GM12878 (cell line): ENCODE data around the gene SLCO4A1. TPM values are rescaled to one million over a fixed set of nuclear protein-coding genes. Genes with fewer than 3 reads are reported as not detected.
A peak's percentile ranks its signal among the peaks of the same experiment; 100 is the strongest.

Experiments
- ATAC-seq: fragments of 200-7000 bp; cut with Tn5 transposase; 3 replicates; pipeline ENCODE4 v1.9.1; 2020; ENCODE audit warnings: mild to moderate bottlenecking, moderate library complexity
- BruUV-seq: library from RNA; stranded (reverse); fragments of 400-500 nt; replicated peaks from 2 replicates; lab custom pipeline; 2021; lab: Mats Ljungman, UMichigan
- CTCF ChIA-PET: fragments of 300-600 bp; sonication (Branson Sonifier 250); formaldehyde crosslinking; extraction: SDS; loops from one replicate; lab custom pipeline; 2021; ENCODE audit warnings: inconsistent platforms; lab: Yijun Ruan, JAX
- POLR2A ChIA-PET: fragments of 350-600 bp; formaldehyde crosslinking; extraction: SDS; loops from one replicate; lab custom pipeline; 2021; ENCODE audit warnings: inconsistent platforms; lab: Charles Lee
- RAD21 ChIA-PET: fragments of 300-600 bp; sonication (Branson Sonifier 250); formaldehyde crosslinking; loops from one replicate; lab custom pipeline; 2023; ENCODE audit warnings: antibody characterized with exemption; ENCODE audit not compliant: unreplicated experiment; lab: Charles Lee
- SMC1A ChIA-PET: fragments of 300-600 bp; sonication (Branson Sonifier 250); formaldehyde crosslinking; loops from one replicate; lab custom pipeline; 2023; ENCODE audit not compliant: unreplicated experiment, uncharacterized antibody; lab: Charles Lee
- DNase-seq: peaks from one replicate; pipeline ENCODE4 v3.0.0-alpha.2; 2011; ENCODE audit warnings: low read depth, low spot score
- FAIRE-seq: peaks from 3 replicates; lab custom pipeline; 2011; peaks lifted over from hg19 to GRCh38; lab: Jason Lieb, UNC
- H2AFZ ChIP-seq: 2 replicates; pipeline ENCODE4 v1.6.0; 2011; ENCODE audit warnings: low read depth, low read length, control low read depth; ENCODE audit not compliant: control insufficient read depth
- H3K27ac ChIP-seq: 2 replicates; pipeline ENCODE4 v1.5.1; 2011; ENCODE audit warnings: control low read depth; ENCODE audit not compliant: control insufficient read depth, insufficient read depth
- H3K27me3 ChIP-seq, 2 experiments: replicated peaks in 1 of 2; 2 replicates each; pipeline versions ENCODE4 v1.6.0 to v1.6.1; 2011; ENCODE audit warnings: low read length in 1 of 2; ENCODE audit not compliant: control insufficient read depth in 2 of 2, insufficient read depth in 2 of 2
- H3K36me3 ChIP-seq, 2 experiments: 2 replicates each; pipeline ENCODE4 v1.5.1; 2011; ENCODE audit warnings: low read length in 1 of 2; ENCODE audit not compliant: control insufficient read depth in 2 of 2, insufficient read depth in 2 of 2
- H3K4me1 ChIP-seq: 2 replicates; pipeline ENCODE4 v1.6.1; 2011; ENCODE audit warnings: mild to moderate bottlenecking, low read length, moderate library complexity, mixed read lengths; ENCODE audit not compliant: control insufficient read depth, insufficient read depth
- H3K4me2 ChIP-seq: 2 replicates; pipeline ENCODE4 v1.6.0; 2011; ENCODE audit warnings: control low read depth; ENCODE audit not compliant: control insufficient read depth, insufficient read depth
- H3K4me3 ChIP-seq: fragments of 200-600 bp; sonication (generic); 2 replicates; pipeline ENCODE4 v1.5.1; 2016
- H3K79me2 ChIP-seq: 2 replicates; pipeline ENCODE4 v1.6.0; 2011; ENCODE audit warnings: low read length; ENCODE audit not compliant: control insufficient read depth, insufficient read depth
- H3K9ac ChIP-seq: 2 replicates; pipeline ENCODE4 v1.8.0; 2011; ENCODE audit warnings: low read length, control low read depth, mixed read lengths; ENCODE audit not compliant: control insufficient read depth, insufficient read depth
- H3K9me3 ChIP-seq: replicated peaks from 3 replicates; pipeline ENCODE4 v1.5.1; 2011; ENCODE audit warnings: mild to moderate bottlenecking, low read length; ENCODE audit not compliant: control insufficient read depth, insufficient read depth
- H4K20me1 ChIP-seq: 2 replicates; pipeline ENCODE4 v1.6.0; 2011; ENCODE audit not compliant: control insufficient read depth, insufficient read depth
- ATF7 ChIP-seq: fragments of 450-650 bp; IDR thresholded peaks from 2 replicates; pipeline ENCODE4 v1.6.1; 2016; ENCODE audit warnings: low read depth, mild to moderate bottlenecking
- BHLHE40 ChIP-seq, 2 experiments: fragments of 450-650 bp in 1 of 2; IDR thresholded peaks; 2 replicates each; pipeline ENCODE4 v1.6.1; 2011 to 2017; ENCODE audit warnings: low read depth in 2 of 2, borderline replicate concordance in 1 of 2, improper control_type of control experiment in 1 of 2, low read length in 1 of 2, mild to moderate bottlenecking in 1 of 2
- CBX5 ChIP-seq: sonication (generic); IDR thresholded peaks from 2 replicates; pipeline ENCODE4 v1.6.1; 2016; ENCODE audit warnings: low read depth, moderate library complexity, mild to moderate bottlenecking, inconsistent platforms
- CHD1 ChIP-seq: IDR thresholded peaks from 2 replicates; pipeline ENCODE4 v1.6.1; 2012; ENCODE audit warnings: low read depth, low read length, improper control_type of control experiment
- FOXK2 ChIP-seq: fragments of 450-650 bp; IDR thresholded peaks from 2 replicates; pipeline ENCODE4 v1.6.1; 2017; ENCODE audit warnings: mild to moderate bottlenecking, moderate library complexity
- KAT2A ChIP-seq: conservative IDR thresholded peaks from 2 replicates; pipeline ENCODE4 v1.6.1; 2011; ENCODE audit warnings: low read depth, low read length; ENCODE audit not compliant: control insufficient read depth
- NKRF ChIP-seq: fragments of 450-650 bp; conservative IDR thresholded peaks from 2 replicates; pipeline ENCODE4 v1.6.1; 2017; ENCODE audit warnings: mild to moderate bottlenecking, moderate library complexity
- RFX5 ChIP-seq: IDR thresholded peaks from 2 replicates; pipeline ENCODE4 v1.6.1; 2011; ENCODE audit warnings: low read depth, low read length, improper control_type of control experiment
- SKIL ChIP-seq: fragments of 450-650 bp; IDR thresholded peaks from 2 replicates; pipeline ENCODE4 v1.6.1; 2017; ENCODE audit warnings: mild to moderate bottlenecking, low read depth, inconsistent platforms; ENCODE audit not compliant: poor library complexity, severe bottlenecking
- SMAD1 ChIP-seq: fragments of 450-650 bp; IDR thresholded peaks from 2 replicates; pipeline ENCODE4 v1.6.1; 2018; ENCODE audit warnings: mild to moderate bottlenecking, low read depth; ENCODE audit not compliant: partially characterized antibody
- SRF ChIP-seq, 2 experiments: IDR thresholded peaks; 2 replicates each; pipeline ENCODE4 v1.6.1; 2011; ENCODE audit warnings: low read depth in 2 of 2, low read length in 2 of 2, mild to moderate bottlenecking in 1 of 2, moderate library complexity in 1 of 2
- STAT1 ChIP-seq: fragments of 450-650 bp; conservative IDR thresholded peaks from 2 replicates; pipeline ENCODE4 v1.6.1; 2014; ENCODE audit warnings: antibody characterized with exemption, mild to moderate bottlenecking
- WRNIP1 ChIP-seq: IDR thresholded peaks from 2 replicates; pipeline ENCODE4 v1.6.1; 2011; ENCODE audit warnings: low read depth, low read length, improper control_type of control experiment, borderline replicate concordance
- YY1 ChIP-seq: IDR thresholded peaks from 2 replicates; pipeline ENCODE4 v1.6.1; 2011; ENCODE audit warnings: low read depth, mild to moderate bottlenecking, low read length
- WGBS: methylation state at CpG from one replicate; pipeline ENCODE4 v1.1.6; 2016; ENCODE audit warnings: low lambda C conversion rate; ENCODE audit not compliant: insufficient replicate concordance, insufficient coverage; ENCODE audit errors: missing lambda C conversion rate; 5-methylcytosine and 5-hydroxymethylcytosine counted together
- in situ Hi-C: fragments of 300-500 bp; cut with MboI; formaldehyde crosslinking; loops from 9 replicates; pipeline ENCODE4 v1.14.3; 2018; ENCODE audit warnings: mixed read lengths
- intact Hi-C: fragments of 100-400 bp; cut with micrococcal nuclease; formaldehyde crosslinking; loops from one replicate; pipeline ENCODE4 v1.14.2; 2022; ENCODE audit not compliant: unreplicated experiment
- polyA plus RNA-seq, 11 experiments: library from polyadenylated mRNA; depleted of rRNA in 4 of 11; unstranded in 6 of 11; stranded (reverse) in 5 of 11; fragments of >200 nt; fragmentation: Nextera tagmentation in 4 of 11; fragmentation: Illumina TruSeq in 1 of 11; extraction: Ambion mirVana in 4 of 11; extraction: Trizol in 1 of 11; gene quantifications; 1 replicate in 1 of 11; 2 replicates in 10 of 11; pipeline versions ENCODE4 v1.2.1 to v1.2.3, GENCODE V29; 2011 to 2016; ENCODE audit warnings: inconsistent platforms in 2 of 11, missing spikeins in 2 of 11, low read depth in 1 of 11
- total RNA-seq, 4 experiments: library from RNA; depleted of rRNA in 3 of 4; stranded (reverse); fragments of >200 nt in 3 of 4; fragmentation: Illumina TruSeq in 1 of 4; extraction: Trizol in 1 of 4; gene quantifications; 2 replicates each; pipeline versions ENCODE4 v1.2.1 to v1.2.3, GENCODE V29; 2013 to 2021
- TF ChIP-seq, protein P1 (sequence below): IDR thresholded peaks from 2 replicates; pipeline ENCODE4 v1.6.1; 2011; ENCODE audit warnings: mild to moderate bottlenecking, low read depth, low read length, moderate library complexity; ENCODE audit not compliant: insufficient replicate concordance

The SLCO4A1 gene
- total and polyA plus RNA-seq, 10 of the 15 experiments (the other 5 are each of a cell fraction or from before 2014, with no cell fraction given), result 2.1 to 30.7 (median 12.0) TPM

- TF ChIP-seq NKRF (no peak), RFX5 (no peak)
- TF ChIP-seq, all 136 proteins: peak for 7
Observed at GRCh38 chr20:62642666-62643520, 590 bp downstream of the SLCO4A1 start (continued).

- H3K79me2 ChIP-seq, result peaks cover 51% of the 10 kb centered on the region
- peak overlapping the region; percentile 90 for H3K4me2 ChIP-seq
- POLR2A ChIA-PET, result interaction anchor here (1.6 to 3.8 kb wide), 4 partner anchors 20 to 152 kb away, joined by 6 to 19 read pairs (median 14); partner anchors contain the start of gene MRGBP
- FAIRE-seq (no peak), DNase-seq (no peak), ATAC-seq (no peak)
- 57% methylated on average over 14 of the region's 14 CpGs for WGBS
- in situ Hi-C loops (no loop called here), intact Hi-C loops (no loop called here)
- no peaks in the 10 kb centered on the region for H4K20me1 ChIP-seq
- peak overlapping the region; percentile 68 for H3K4me3 ChIP-seq
- H2AFZ ChIP-seq, result no peak overlapping the region
- H3K4me1 ChIP-seq, result peaks cover 37% of the 10 kb centered on the region
- RAD21 ChIA-PET, result interaction anchor here (0.9 to 3.5 kb wide), 5 partner anchors 7 to 151 kb away, joined by 4 to 22 read pairs (median 6); no protein-coding TSS in a partner anchor
- H3K27me3 ChIP-seq, result no peaks in the 10 kb centered on the region; a peak in 1 of 4 replicates
- SMC1A ChIA-PET, result interaction anchor here (1.1 to 3.6 kb wide), 4 partner anchors 8 to 150 kb away, joined by 3 to 20 read pairs (median 4); no protein-coding TSS in a partner anchor
- CTCF ChIA-PET, result interaction anchor here (1.0 to 3.9 kb wide), 5 partner anchors 7 to 148 kb away, joined by 3 to 16 read pairs (median 9); no protein-coding TSS in a partner anchor
- peak overlapping the region; percentile 77 for H3K9ac ChIP-seq
- no peaks in the 10 kb centered on the region for H3K9me3 ChIP-seq
- BruUV-seq, result no TSS peak
- H3K36me3 ChIP-seq, result no peaks in the 10 kb centered on the region; a peak in 1 of 4 replicates
- no peak overlapping the region; the same call in 1 of the 2 replicates for H3K27ac ChIP-seq
- no peak for TF ChIP-seq KAT2A
- no peak for TF ChIP-seq BHLHE40 (IDR thresholded peaks at IDR 0.05; ENCODE audit: borderline replicate concordance in 1 of 2, low read depth in 2 of 2, low read length in 1 of 2)
- no peak for TF ChIP-seq STAT1
- TF ChIP-seq FOXK2, result no peak
- no peak for TF ChIP-seq ATF7
- no peak for TF ChIP-seq CBX5
- TF ChIP-seq SKIL, result no peak
- TF ChIP-seq YY1, result no peak
- TF ChIP-seq, protein P1, sequence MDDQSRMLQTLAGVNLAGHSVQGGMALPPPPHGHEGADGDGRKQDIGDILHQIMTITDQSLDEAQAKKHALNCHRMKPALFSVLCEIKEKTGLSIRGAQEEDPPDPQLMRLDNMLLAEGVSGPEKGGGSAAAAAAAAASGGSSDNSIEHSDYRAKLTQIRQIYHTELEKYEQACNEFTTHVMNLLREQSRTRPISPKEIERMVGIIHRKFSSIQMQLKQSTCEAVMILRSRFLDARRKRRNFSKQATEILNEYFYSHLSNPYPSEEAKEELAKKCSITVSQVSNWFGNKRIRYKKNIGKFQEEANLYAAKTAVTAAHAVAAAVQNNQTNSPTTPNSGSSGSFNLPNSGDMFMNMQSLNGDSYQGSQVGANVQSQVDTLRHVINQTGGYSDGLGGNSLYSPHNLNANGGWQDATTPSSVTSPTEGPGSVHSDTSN, result no peak
- no peak for TF ChIP-seq SRF (IDR thresholded peaks at IDR 0.05; ENCODE audit: low read depth in 2 of 2, low read length in 2 of 2)
- TF ChIP-seq CHD1, result no peak
- no peak for TF ChIP-seq WRNIP1
- no peak for TF ChIP-seq SMAD1
Observed at GRCh38 chr20:62643521-62644043, 1.3 kb downstream of the SLCO4A1 start.
